Mucosa of rectum (tissue), 2 donors: ENCODE data around the gene BAZ2B.

Source experiments
- H3K27ac ChIP-seq, 2 donors: one replicate each; pipeline ENCODE4 v1.7.0; 2013; ENCODE audit warnings: inconsistent platforms in 2 of 2, low read depth in 2 of 2, low read length in 2 of 2
- H3K27me3 ChIP-seq, 2 donors: one replicate each; pipeline ENCODE4 v1.7.0; 2013; ENCODE audit warnings: low read length in 2 of 2; ENCODE audit not compliant: control insufficient read depth in 2 of 2, insufficient read depth in 2 of 2
- H3K36me3 ChIP-seq, 2 donors: one replicate each; pipeline ENCODE4 v1.7.0; 2013; ENCODE audit warnings: low read length in 2 of 2; ENCODE audit not compliant: control insufficient read depth in 2 of 2, insufficient read depth in 2 of 2
- H3K4me1 ChIP-seq, 2 donors: one replicate each; pipeline ENCODE4 v1.7.0; 2013; ENCODE audit warnings: low read length in 2 of 2, mild to moderate bottlenecking in 1 of 2; ENCODE audit not compliant: control insufficient read depth in 2 of 2, insufficient read depth in 2 of 2
- H3K4me3 ChIP-seq, 2 donors: one replicate each; pipeline ENCODE4 v1.7.0; 2013; ENCODE audit warnings: low read length in 2 of 2
- H3K9ac ChIP-seq, 2 donors: one replicate each; pipeline ENCODE4 v1.7.0; 2013; ENCODE audit warnings: low read length in 2 of 2, low read depth in 1 of 2, mild to moderate bottlenecking in 1 of 2
- H3K9me3 ChIP-seq, 2 donors: one replicate each; pipeline ENCODE4 v1.7.0; 2013; ENCODE audit warnings: low read length in 2 of 2; ENCODE audit not compliant: control insufficient read depth in 2 of 2
- donor health status: healthy.
- donor health status: Normal muscosa, but diverticular disease.

Gene BAZ2B

GRCh38 chr2:159317392-159318088 is 298.8 kb downstream of the BAZ2B start:
- no peaks in the 10 kb centered on the region for H3K4me1 ChIP-seq
- no peak overlapping the region for H3K27ac ChIP-seq
- H3K4me3 ChIP-seq = no peak overlapping the region
- H3K9me3 ChIP-seq = no peaks in the 10 kb centered on the region
- peaks cover 22 to 24% of the 10 kb centered on the region in 2 donors for H3K36me3 ChIP-seq
- no peaks in the 10 kb centered on the region for H3K27me3 ChIP-seq
- no peak overlapping the region for H3K9ac ChIP-seq

DNA sequence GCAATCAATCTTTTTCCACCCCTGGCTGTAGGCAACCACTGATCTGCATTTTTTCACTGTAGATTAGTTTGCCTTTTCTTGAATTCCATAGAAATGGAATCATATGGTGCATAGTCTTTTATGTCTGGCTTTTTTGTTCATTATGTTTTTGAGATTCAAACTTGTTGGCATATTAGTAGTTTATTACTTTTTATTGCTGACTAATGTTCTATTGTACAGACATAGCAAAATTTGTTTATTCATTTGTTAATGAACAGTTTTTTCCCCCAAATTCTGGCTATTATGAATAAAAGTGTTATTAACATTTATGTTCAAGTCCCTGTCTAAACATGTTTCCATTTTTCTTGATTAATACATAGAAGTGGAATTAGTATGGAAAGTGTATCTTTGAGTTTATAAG is 308.4 kb downstream of the BAZ2B start:
- no peaks in the 10 kb centered on the region for H3K9me3 ChIP-seq
- no peak overlapping the region for H3K9ac ChIP-seq
- no peaks in the 10 kb centered on the region for H3K27me3 ChIP-seq
- H3K27ac ChIP-seq = no peak overlapping the region
- H3K4me1 ChIP-seq = no peaks in the 10 kb centered on the region
- H3K4me3 ChIP-seq = no peak overlapping the region
- no peaks in the 10 kb centered on the region for H3K36me3 ChIP-seq

DNA sequence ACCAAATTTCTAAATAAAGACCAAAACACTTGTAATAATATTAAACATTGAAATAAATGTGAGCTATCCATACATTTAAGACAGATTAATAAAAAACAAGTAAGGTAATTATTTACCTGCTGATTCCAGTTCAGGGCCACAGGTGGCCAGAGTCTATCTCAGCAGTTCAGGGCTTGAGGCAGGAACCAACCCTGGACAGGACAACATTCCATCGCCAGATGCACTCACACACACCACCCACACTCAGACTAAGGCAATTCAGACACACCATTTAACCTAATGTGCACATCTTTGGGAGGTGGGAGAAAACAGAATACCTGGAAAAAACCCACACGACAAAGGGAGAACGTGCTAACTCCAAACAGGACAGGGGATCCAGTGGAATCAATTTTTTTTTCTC is 315.8 kb downstream of the BAZ2B start:
- H3K27ac ChIP-seq = no peak overlapping the region

GRCh38 chr2:159298967-159299366 is 317.4 kb downstream of the BAZ2B start:
- no peak overlapping the region for H3K4me3 ChIP-seq
- H3K36me3 ChIP-seq = no peaks in the 10 kb centered on the region
- H3K9me3 ChIP-seq = no peaks in the 10 kb centered on the region
- H3K4me1 ChIP-seq = no peaks in the 10 kb centered on the region
- no peaks in the 10 kb centered on the region for H3K27me3 ChIP-seq
- H3K27ac ChIP-seq = no peak overlapping the region
- H3K9ac ChIP-seq = no peak overlapping the region

More for the DNA sequence above, 315.8 kb downstream of the BAZ2B start:
- H3K27me3 ChIP-seq = no peaks in the 10 kb centered on the region
- H3K4me3 ChIP-seq = no peak overlapping the region
- H3K9me3 ChIP-seq = no peaks in the 10 kb centered on the region
- H3K9ac ChIP-seq = no peak overlapping the region
- no peaks in the 10 kb centered on the region for H3K36me3 ChIP-seq
- no peaks in the 10 kb centered on the region for H3K4me1 ChIP-seq

GRCh38 chr2:159297042-159297707 is 319.2 kb downstream of the BAZ2B start:
- Histone ChIP-seq H3K9ac (no peak overlapping the region), H3K27ac (no peak overlapping the region), H3K4me3 (no peak overlapping the region), H3K27me3 (no peaks in the 10 kb centered on the region), H3K36me3 (no peaks in the 10 kb centered on the region), H3K9me3 (no peaks in the 10 kb centered on the region), H3K4me1 (no peaks in the 10 kb centered on the region)

GRCh38 chr2:159292157-159292556 is 324.2 kb downstream of the BAZ2B start:
- no peaks in the 10 kb centered on the region for H3K27me3 ChIP-seq
- no peaks in the 10 kb centered on the region for H3K36me3 ChIP-seq
- no peak overlapping the region for H3K4me3 ChIP-seq
- no peak overlapping the region for H3K9ac ChIP-seq
- H3K9me3 ChIP-seq = no peaks in the 10 kb centered on the region
- H3K27ac ChIP-seq = no peak overlapping the region
- H3K4me1 ChIP-seq = peaks cover 0 to 1% of the 10 kb centered on the region in 2 donors

- H3K4me3 ChIP-seq = no peak overlapping the region
- no peaks in the 10 kb centered on the region for H3K9me3 ChIP-seq
- no peak overlapping the region for H3K9ac ChIP-seq
- no peaks in the 10 kb centered on the region for H3K27me3 ChIP-seq
- peaks cover 0 to 3% of the 10 kb centered on the region in 2 donors for H3K4me1 ChIP-seq
- no peaks in the 10 kb centered on the region for H3K36me3 ChIP-seq
- no peak overlapping the region for H3K27ac ChIP-seq
Observed at GRCh38 chr2:159290289-159290907, 325.9 kb downstream of the BAZ2B start.

- Histone ChIP-seq H3K9ac (no peak overlapping the region), H3K27me3 (no peaks in the 10 kb centered on the region), H3K4me3 (no peak overlapping the region), H3K9me3 (no peaks in the 10 kb centered on the region), H3K27ac (no peak overlapping the region), H3K36me3 (no peaks in the 10 kb centered on the region), H3K4me1 (peaks cover 0 to 3% of the 10 kb centered on the region in 2 donors)
Observed at GRCh38 chr2:159287733-159288132, 328.6 kb downstream of the BAZ2B start.

GRCh38 chr2:159286709-159287441 is 329.5 kb downstream of the BAZ2B start:
- peaks cover 0 to 3% of the 10 kb centered on the region in 2 donors for H3K4me1 ChIP-seq
- H3K36me3 ChIP-seq = peaks cover 0 to 2% of the 10 kb centered on the region in 2 donors
- peak overlapping the region; percentile 89 to 90 for H3K27ac ChIP-seq
- no peaks in the 10 kb centered on the region for H3K9me3 ChIP-seq
- H3K9ac ChIP-seq = peak overlapping the region; percentile 84 to 88
- H3K4me3 ChIP-seq = peak overlapping the region; percentile 83 to 99
- no peaks in the 10 kb centered on the region for H3K27me3 ChIP-seq
